Measurements from ENCODE around the gene GRIN1.

Gene GRIN1

GRCh38 chr9:137178201-137178938, 39.4 kb downstream of the GRIN1 start:
- DNase-seq (ENCODE audit: low read depth): no peak

GRCh38 chr9:137178939-137179630, 40.1 kb downstream of the GRIN1 start:
- DNase-seq (ENCODE audit: low read depth): no peak

GRCh38 chr9:137179761-137180160, 40.8 kb downstream of the GRIN1 start:
- no peak for DNase-seq (ENCODE audit: low read depth)

GRCh38 chr9:137180491-137180890, 41.5 kb downstream of the GRIN1 start:
- no peak for DNase-seq (ENCODE audit: low read depth)

GRCh38 chr9:137181680-137182079, 42.7 kb downstream of the GRIN1 start:
- DNase-seq (ENCODE audit: low read depth): no peak

- no peak for DNase-seq (ENCODE audit: low read depth)
These were observed 43.9 kb downstream of the GRIN1 start for GRCh38 chr9:137182836-137183235.

- no peak for DNase-seq (ENCODE audit: low read depth)
These were observed 45.1 kb downstream of the GRIN1 start for GRCh38 chr9:137183980-137184595.

- DNase-seq (ENCODE audit: low read depth): no peak
These were observed 46.1 kb downstream of the GRIN1 start for GRCh38 chr9:137184881-137185660.

GRCh38 chr9:137185921-137186320, 47.0 kb downstream of the GRIN1 start:
- no peak for DNase-seq (ENCODE audit: low read depth)

- no peak for DNase-seq (ENCODE audit: low read depth)
These were observed 47.4 kb downstream of the GRIN1 start for GRCh38 chr9:137186385-137186784.

GRCh38 chr9:137187386-137187785, 48.4 kb downstream of the GRIN1 start:
- no peak for DNase-seq (ENCODE audit: low read depth)

GRCh38 chr9:137188086-137188489, 49.1 kb downstream of the GRIN1 start:
- DNase-seq (ENCODE audit: low read depth): no peak

- peak; percentile 93 for DNase-seq (ENCODE audit: low read depth)
These were observed 49.7 kb downstream of the GRIN1 start, which contains the start of the genes ANAPC2 and SSNA1 for GRCh38 chr9:137188490-137189296. Gene ANAPC2, minus strand, starts transcription at chr9:137188560. Its CDS starts 28 bp downstream, at chr9:137188532. Gene SSNA1, plus strand, starts transcription at chr9:137188676. Its CDS starts 51 bp downstream, at chr9:137188727.

GRCh38 chr9:137189297-137190295, 50.6 kb downstream of the GRIN1 start:
- no peak for DNase-seq (ENCODE audit: low read depth)

GRCh38 chr9:137190315-137190856, 51.4 kb downstream of the GRIN1 start:
- DNase-seq (ENCODE audit: low read depth): no peak

GRCh38 chr9:137191245-137191644, 52.3 kb downstream of the GRIN1 start:
- DNase-seq (ENCODE audit: low read depth): no peak

- no peak for DNase-seq (ENCODE audit: low read depth)
These were observed 52.9 kb downstream of the GRIN1 start for GRCh38 chr9:137191691-137192447.

GRCh38 chr9:137192448-137192780, 53.5 kb downstream of the GRIN1 start:
- DNase-seq (ENCODE audit: low read depth): no peak

- no peak for DNase-seq (ENCODE audit: low read depth)
These were observed 53.9 kb downstream of the GRIN1 start for GRCh38 chr9:137192859-137193258.
